Loucy (cell line): ENCODE measurements around the gene AVL9.

ENCODE experiments used
- CTCF ChIP-seq: fragments of 200-600 bp; sonication (generic); conservative IDR thresholded peaks from 2 replicates; pipeline ENCODE4 v1.5.1; 2014; ENCODE audit warnings: mild to moderate bottlenecking, antibody characterized with exemption, low read length
- EZH2phosphoT487 ChIP-seq: fragments of 200-600 bp; IDR thresholded peaks from 2 replicates; pipeline ENCODE4 v1.6.1; 2018; ENCODE audit warnings: antibody characterized with exemption, mild to moderate bottlenecking, moderate library complexity, borderline replicate concordance

- TF ChIP-seq EZH2phosphoT487 (no peak), CTCF (no peak)
These were observed 88.5 kb downstream of the AVL9 start for GRCh38 chr7:32583791-32584190.
